Parathyroid adenoma (tissue), 2 donors: ENCODE results near the gene IL11RA.

Experiments used
- H2AFZ ChIP-seq: fragments of 300-600 bp; sonication (generic); one replicate; pipeline ENCODE4 v1.7.0; 2017; ENCODE audit warnings: antibody characterized with exemption, mild to moderate bottlenecking
- H3K27ac ChIP-seq: fragments of 300-600 bp; sonication (generic); one replicate; pipeline ENCODE4 v1.7.0; 2017
- H3K27me3 ChIP-seq: fragments of 300-600 bp; sonication (generic); one replicate; pipeline ENCODE4 v1.7.0; 2017; ENCODE audit warnings: low read length; ENCODE audit not compliant: control insufficient read depth, insufficient read depth
- H3K36me3 ChIP-seq: fragments of 300-600 bp; sonication (generic); one replicate; pipeline ENCODE4 v1.7.0; 2017; ENCODE audit warnings: low read length; ENCODE audit not compliant: control insufficient read depth, insufficient read depth
- H3K4me1 ChIP-seq: fragments of 300-600 bp; sonication (generic); one replicate; pipeline ENCODE4 v1.7.0; 2017; ENCODE audit warnings: control low read depth
- H3K4me2 ChIP-seq: fragments of 300-600 bp; sonication (generic); one replicate; pipeline ENCODE4 v1.7.0; 2017; ENCODE audit warnings: low read length
- H3K4me3 ChIP-seq: fragments of 300-600 bp; sonication (generic); one replicate; pipeline ENCODE4 v1.7.0; 2017; ENCODE audit warnings: low read depth, low read length
- H3K79me2 ChIP-seq: fragments of 300-600 bp; sonication (generic); one replicate; pipeline ENCODE4 v1.7.0; 2017; ENCODE audit warnings: control low read depth
- H3K9ac ChIP-seq: fragments of 300-600 bp; sonication (generic); one replicate; pipeline ENCODE4 v1.7.0; 2017; ENCODE audit warnings: mild to moderate bottlenecking
- H3K9me3 ChIP-seq: fragments of 300-600 bp; sonication (generic); one replicate; pipeline ENCODE4 v1.7.0; 2017; ENCODE audit warnings: low read length; ENCODE audit not compliant: control insufficient read depth
- TF ChIP-seq, protein P1 (sequence below): fragments of 300-600 bp; sonication (generic); IDR thresholded peaks from one replicate; pipeline ENCODE4 v1.7.0; 2017; ENCODE audit warnings: antibody characterized with exemption, mild to moderate bottlenecking
- donor health status: primary hyperparathyroidism.

The IL11RA gene

DNA sequence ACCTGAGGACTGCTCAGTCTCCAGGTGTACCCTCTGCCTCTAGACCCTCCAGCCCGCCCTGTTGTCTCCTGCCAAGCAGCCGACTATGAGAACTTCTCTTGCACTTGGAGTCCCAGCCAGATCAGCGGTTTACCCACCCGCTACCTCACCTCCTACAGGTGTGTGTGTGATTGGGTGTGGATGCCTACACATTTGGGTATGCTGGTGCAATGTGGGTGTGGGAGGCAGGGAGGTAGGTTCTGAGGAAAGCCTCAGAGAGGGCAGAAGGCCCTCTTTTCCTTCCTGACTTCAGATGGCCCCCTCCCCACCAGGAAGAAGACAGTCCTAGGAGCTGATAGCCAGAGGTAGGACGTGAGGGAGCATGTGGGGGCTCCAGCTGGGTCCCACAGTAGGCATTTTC lies 5.0 kb downstream of the IL11RA start:
- TF ChIP-seq, protein P1, sequence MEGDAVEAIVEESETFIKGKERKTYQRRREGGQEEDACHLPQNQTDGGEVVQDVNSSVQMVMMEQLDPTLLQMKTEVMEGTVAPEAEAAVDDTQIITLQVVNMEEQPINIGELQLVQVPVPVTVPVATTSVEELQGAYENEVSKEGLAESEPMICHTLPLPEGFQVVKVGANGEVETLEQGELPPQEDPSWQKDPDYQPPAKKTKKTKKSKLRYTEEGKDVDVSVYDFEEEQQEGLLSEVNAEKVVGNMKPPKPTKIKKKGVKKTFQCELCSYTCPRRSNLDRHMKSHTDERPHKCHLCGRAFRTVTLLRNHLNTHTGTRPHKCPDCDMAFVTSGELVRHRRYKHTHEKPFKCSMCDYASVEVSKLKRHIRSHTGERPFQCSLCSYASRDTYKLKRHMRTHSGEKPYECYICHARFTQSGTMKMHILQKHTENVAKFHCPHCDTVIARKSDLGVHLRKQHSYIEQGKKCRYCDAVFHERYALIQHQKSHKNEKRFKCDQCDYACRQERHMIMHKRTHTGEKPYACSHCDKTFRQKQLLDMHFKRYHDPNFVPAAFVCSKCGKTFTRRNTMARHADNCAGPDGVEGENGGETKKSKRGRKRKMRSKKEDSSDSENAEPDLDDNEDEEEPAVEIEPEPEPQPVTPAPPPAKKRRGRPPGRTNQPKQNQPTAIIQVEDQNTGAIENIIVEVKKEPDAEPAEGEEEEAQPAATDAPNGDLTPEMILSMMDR, result no peak
- no peak overlapping the region for H2AFZ ChIP-seq
- no peaks in the 10 kb centered on the region for H3K79me2 ChIP-seq
- no peak overlapping the region for H3K4me2 ChIP-seq
- peaks cover 8% of the 10 kb centered on the region for H3K4me1 ChIP-seq
- no peak overlapping the region for H3K27ac ChIP-seq
- H3K9me3 ChIP-seq, result no peaks in the 10 kb centered on the region
- H3K4me3 ChIP-seq, result no peak overlapping the region
- H3K27me3 ChIP-seq, result no peaks in the 10 kb centered on the region
- no peaks in the 10 kb centered on the region for H3K36me3 ChIP-seq
- no peak overlapping the region for H3K9ac ChIP-seq

DNA sequence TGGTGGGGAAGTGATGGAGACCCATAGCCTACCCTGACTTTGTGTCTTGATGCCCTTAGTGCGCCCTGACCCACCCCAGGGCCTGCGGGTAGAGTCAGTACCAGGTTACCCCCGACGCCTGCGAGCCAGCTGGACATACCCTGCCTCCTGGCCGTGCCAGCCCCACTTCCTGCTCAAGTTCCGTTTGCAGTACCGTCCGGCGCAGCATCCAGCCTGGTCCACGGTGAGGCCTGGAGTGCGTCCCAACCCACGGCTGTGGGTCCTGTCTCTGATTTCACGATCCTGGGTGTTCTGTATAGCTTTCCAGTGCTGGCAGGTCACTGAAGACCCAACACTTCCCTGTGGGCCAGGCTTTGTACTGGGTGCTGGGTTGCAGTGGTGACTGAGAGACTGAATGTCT lies 6.5 kb downstream of the IL11RA start:
- Histone ChIP-seq H3K4me2 (no peak overlapping the region), H3K4me1 (peaks cover 5% of the 10 kb centered on the region), H3K27me3 (no peaks in the 10 kb centered on the region), H3K27ac (no peak overlapping the region), H3K9me3 (no peaks in the 10 kb centered on the region), H3K4me3 (no peak overlapping the region), H2AFZ (no peak overlapping the region), H3K36me3 (no peaks in the 10 kb centered on the region), H3K79me2 (no peaks in the 10 kb centered on the region), H3K9ac (no peak overlapping the region)
- TF ChIP-seq, protein P1, result no peak

DNA sequence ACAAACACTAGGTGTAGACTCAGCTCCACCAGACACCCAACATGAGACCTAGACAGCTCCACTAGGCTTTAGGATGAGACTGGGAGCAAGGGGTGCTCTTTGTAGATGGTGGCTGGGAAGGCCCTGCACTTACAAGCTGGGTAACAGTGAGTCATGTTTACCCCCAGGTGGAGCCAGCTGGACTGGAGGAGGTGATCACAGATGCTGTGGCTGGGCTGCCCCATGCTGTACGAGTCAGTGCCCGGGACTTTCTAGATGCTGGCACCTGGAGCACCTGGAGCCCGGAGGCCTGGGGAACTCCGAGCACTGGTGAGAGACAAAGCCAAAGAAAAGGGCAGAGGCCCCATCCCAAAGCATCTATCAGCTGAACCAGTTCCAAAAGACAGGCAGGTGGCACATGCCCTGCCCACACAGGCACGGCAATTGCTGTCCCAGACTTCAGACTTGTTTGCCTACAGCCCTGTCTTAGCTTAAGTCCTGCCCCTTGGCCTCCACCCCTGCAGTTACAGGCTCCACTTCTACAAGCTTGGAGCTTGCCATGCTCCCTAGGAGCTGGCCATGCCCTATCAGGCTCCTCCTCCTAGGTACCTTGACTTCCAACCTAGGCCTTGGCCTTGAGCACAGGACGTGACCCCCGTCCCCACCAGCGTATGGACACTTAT lies 7.7 kb downstream of the IL11RA start:
- Histone ChIP-seq H3K4me1 (peaks cover under 1% of the 10 kb centered on the region), H3K4me2 (no peak overlapping the region), H3K36me3 (no peaks in the 10 kb centered on the region), H3K27ac (no peak overlapping the region), H3K4me3 (no peak overlapping the region), H3K27me3 (no peaks in the 10 kb centered on the region), H2AFZ (no peak overlapping the region), H3K9me3 (no peaks in the 10 kb centered on the region), H3K79me2 (no peaks in the 10 kb centered on the region), H3K9ac (no peak overlapping the region)
- TF ChIP-seq, protein P1, result no peak

DNA sequence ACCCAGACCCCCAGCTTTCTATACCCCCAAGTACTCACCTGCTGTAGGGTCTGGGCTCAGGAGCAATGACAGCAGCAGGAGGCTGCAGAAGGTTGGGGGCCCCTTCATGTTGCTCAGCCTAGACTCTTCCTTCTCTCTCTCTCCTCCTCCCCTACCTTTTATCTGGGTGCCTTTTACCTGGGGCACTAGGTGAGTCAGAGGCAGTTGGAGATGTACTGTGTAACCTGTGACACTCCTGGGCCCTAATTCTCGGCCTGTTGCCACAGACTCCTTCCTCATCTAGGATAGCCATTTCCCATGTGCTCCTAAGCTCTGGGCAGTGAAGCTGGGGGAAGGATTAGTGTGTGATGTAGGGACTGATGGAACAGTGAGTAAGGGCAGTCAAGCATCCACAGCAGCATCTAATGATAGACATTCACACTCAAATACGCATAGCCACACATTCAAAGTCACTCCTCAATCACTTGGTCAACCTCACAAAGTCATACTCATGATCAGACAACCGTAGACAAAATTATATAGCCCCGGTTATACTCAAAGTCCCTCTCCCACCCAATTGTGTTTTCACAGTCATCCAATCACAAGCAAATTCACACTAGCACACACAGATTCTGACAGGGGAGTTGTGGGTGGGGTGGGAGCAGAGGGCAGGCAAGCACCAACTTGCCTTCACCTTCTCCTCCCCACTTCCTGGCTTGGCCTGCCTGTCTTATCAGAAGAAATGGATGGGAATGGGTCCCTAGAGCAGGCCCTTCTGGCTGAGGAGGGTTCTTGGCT lies 10.7 kb downstream of the IL11RA start, which contains the start of gene CCL27:
Gene CCL27 (minus strand): TSS at position 132 of the 777 bp plus-strand sequence. CDS start 24 bp downstream, at position 108.
- no peak within 1 kb of the TSS for H3K9ac ChIP-seq
- no peaks in the 10 kb centered on the region for H3K36me3 ChIP-seq
- no peaks in the 10 kb centered on the region for H3K4me1 ChIP-seq
- no peaks in the 10 kb centered on the region for H3K27me3 ChIP-seq
- TF ChIP-seq, protein P1, result no peak
- no peak within 1 kb of the TSS for H3K4me2 ChIP-seq
- H2AFZ ChIP-seq, result no peak within 1 kb of the TSS
- no peaks in the 10 kb centered on the region for H3K79me2 ChIP-seq
- no peak within 1 kb of the TSS for H3K27ac ChIP-seq
- no peak within 1 kb of the TSS for H3K4me3 ChIP-seq
- no peaks in the 10 kb centered on the region for H3K9me3 ChIP-seq

DNA sequence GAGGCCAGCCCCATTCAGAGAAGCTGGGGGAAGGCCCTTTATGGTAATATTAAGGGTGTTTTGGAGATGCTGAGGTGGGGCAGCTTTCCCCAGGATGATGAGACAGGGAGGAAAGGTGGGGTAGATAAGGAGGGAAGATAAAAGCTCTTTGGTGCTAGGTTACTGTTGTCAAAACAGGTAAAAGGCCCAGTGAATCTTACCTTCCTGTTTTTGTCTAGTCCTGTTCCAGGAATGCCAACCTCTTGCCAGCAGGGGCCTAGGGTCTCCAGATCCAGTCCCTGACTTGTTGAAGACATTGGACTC lies 11.3 kb downstream of the IL11RA start:
- no peak overlapping the region for H3K4me2 ChIP-seq
- H3K27me3 ChIP-seq, result no peaks in the 10 kb centered on the region
- H2AFZ ChIP-seq, result no peak overlapping the region
- H3K27ac ChIP-seq, result no peak overlapping the region
- H3K4me1 ChIP-seq, result no peaks in the 10 kb centered on the region
- H3K36me3 ChIP-seq, result no peaks in the 10 kb centered on the region
- no peaks in the 10 kb centered on the region for H3K9me3 ChIP-seq
- TF ChIP-seq, protein P1, result no peak
- H3K4me3 ChIP-seq, result no peak overlapping the region
- H3K79me2 ChIP-seq, result no peaks in the 10 kb centered on the region
- no peak overlapping the region for H3K9ac ChIP-seq
